PC-9 (cell line): ENCODE results near the gene POU3F2.

Experiments
- EZH2 ChIP-seq: fragments of 200-600 bp; sonication (generic); IDR thresholded peaks from 2 replicates; pipeline ENCODE4 v1.8.0; 2017; ENCODE audit warnings: antibody characterized with exemption, low read depth
- TF ChIP-seq, protein P1 (sequence below): fragments of 200-600 bp; sonication (generic); conservative IDR thresholded peaks from 2 replicates; pipeline ENCODE4 v1.6.1; 2017; ENCODE audit warnings: mixed run types, antibody characterized with exemption, mild to moderate bottlenecking, moderate library complexity

GRCh38 chr6:98821756-98822405 is 12.5 kb upstream of the POU3F2 start:
- TF ChIP-seq, protein P1, sequence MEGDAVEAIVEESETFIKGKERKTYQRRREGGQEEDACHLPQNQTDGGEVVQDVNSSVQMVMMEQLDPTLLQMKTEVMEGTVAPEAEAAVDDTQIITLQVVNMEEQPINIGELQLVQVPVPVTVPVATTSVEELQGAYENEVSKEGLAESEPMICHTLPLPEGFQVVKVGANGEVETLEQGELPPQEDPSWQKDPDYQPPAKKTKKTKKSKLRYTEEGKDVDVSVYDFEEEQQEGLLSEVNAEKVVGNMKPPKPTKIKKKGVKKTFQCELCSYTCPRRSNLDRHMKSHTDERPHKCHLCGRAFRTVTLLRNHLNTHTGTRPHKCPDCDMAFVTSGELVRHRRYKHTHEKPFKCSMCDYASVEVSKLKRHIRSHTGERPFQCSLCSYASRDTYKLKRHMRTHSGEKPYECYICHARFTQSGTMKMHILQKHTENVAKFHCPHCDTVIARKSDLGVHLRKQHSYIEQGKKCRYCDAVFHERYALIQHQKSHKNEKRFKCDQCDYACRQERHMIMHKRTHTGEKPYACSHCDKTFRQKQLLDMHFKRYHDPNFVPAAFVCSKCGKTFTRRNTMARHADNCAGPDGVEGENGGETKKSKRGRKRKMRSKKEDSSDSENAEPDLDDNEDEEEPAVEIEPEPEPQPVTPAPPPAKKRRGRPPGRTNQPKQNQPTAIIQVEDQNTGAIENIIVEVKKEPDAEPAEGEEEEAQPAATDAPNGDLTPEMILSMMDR, result no peak
- no peak for TF ChIP-seq EZH2
